Vagina (tissue), 2 donors: ENCODE data around the gene SMURF1.

ENCODE experiments used
- CTCF ChIP-seq, 3 experiments: fragments of 450-650 bp in 2 of 3; fragments of 200-600 bp in 1 of 3; sonication (generic) in 1 of 3; IDR thresholded peaks; one replicate each; pipeline ENCODE4 v1.5.1; 2017 to 2019; ENCODE audit warnings: antibody characterized with exemption in 3 of 3, mild to moderate bottlenecking in 2 of 3, moderate library complexity in 2 of 3
- POLR2A ChIP-seq, 2 donors: fragments of 450-650 bp; IDR thresholded peaks; one replicate each; pipeline ENCODE4 v1.6.1; 2017; ENCODE audit warnings: antibody characterized with exemption in 2 of 2, mild to moderate bottlenecking in 2 of 2, moderate library complexity in 2 of 2

DNA sequence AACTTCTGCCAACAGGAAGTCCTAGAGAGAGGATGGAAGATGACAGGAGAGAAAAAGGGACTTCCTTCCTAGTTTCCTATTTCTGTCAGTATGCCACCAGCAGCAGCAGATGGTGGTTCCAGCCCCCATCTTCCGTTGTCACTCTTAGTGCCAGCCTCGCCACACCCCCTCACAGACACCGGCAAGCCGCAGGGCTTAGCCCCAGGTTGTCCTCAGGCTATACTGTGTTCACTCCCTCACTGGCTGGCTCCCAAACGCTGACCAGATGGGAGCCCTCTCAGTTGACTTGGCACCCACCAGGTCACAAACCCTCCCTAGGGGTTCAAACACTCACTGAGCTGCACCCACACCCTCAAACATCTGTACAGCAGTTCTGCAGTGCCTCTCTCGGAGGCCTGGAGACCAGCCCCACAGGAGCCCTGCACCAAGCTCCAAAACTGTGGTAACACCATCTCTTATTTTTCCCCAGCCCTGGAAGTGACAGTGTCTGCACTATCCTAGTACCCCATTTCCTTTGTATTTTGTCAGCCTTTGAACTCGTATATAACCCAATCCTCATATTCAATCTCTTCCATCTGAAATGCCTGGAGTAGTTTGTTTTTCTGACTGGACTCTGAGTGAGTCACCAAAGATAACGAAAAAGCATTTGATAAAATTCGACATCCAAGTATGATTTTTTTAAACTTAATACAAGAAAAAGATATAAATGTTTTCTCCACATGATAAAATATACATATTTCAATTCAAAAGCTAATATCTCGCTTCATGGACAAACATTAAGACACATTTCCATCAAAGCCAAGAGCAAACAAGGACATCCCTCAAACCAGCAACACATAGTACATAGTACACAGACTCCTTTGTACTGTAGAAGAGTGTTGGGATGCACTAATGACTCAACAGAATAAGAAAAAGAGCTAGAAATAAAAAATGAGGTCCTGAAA, 34.5 kb downstream of the SMURF1 start:
- no peak for TF ChIP-seq CTCF (IDR thresholded peaks at IDR 0.05)
- no peak for TF ChIP-seq POLR2A (IDR thresholded peaks at IDR 0.05)
